NCI-H345 treated with DMSO at 0.1 percent for 48 hours (cell line): ENCODE data around the gene WWC2.
"Not testable (repeated sequence)": the region's sequence is repeated elsewhere in the genome, so short reads cannot be mapped to it uniquely, and the experiment has no call there.

Source experiments
- DNase-seq: peaks from one replicate; lab custom pipeline; 2025; ENCODE audit not compliant: unreplicated experiment; lab: John Stamatoyannopoulos, UW

WWC2 gene

DNA sequence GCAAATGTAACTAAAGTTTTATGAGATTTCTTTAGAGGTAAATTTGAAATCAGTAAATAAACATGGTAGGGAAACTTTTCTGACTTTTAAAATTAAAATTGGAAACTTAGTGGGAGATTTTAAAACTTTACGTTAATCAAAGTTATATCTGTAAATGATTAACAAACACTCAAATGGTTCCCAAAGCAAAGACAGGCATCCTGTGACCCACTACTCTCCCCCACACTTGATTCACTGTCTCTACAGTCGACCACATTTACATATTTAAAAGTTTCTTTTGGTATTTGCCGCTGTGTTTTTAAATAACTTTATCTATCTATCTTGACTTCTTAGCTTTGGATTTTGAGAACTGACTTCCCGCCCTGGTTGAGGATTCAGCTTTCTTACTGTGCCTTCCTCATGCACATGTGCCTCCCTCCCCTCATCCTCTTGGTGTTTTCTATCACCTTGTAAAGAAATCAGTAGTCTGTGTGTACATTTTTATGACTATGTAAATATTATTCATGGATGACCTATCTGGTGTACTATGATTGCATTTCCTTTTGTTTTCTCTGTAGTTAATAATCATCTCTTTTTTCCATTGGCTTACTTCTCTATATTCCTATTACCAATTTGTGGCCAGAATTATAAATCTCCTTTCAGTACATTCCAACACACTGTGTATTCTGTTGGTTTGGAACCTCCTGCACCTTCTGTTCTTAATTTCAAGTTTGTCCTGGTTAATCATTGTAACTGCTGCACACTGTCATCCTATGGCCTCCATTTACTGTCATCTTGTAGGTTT, 72.6 kb downstream of the WWC2 start:
- no peak for DNase-seq

DNA sequence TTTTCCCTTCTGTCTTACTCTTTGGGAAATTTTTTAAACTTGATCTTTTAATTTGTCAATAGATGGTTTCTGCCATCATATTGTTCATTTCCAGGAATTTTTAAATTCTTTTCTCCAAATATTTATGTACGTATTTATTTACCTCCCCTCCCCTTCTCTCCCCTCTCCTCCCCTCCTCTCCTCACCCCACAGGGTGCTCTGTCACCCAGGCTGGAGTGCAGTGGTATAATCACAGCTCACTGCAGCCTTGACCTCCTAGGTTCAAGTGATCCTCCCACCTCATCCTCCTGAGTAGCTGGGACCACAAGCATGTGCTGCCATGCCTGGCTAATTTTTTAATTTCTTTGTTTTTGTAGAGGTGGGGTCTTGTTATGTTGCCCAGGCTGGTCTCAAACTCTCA, 73.8 kb downstream of the WWC2 start:
- DNase-seq: no peak

DNA sequence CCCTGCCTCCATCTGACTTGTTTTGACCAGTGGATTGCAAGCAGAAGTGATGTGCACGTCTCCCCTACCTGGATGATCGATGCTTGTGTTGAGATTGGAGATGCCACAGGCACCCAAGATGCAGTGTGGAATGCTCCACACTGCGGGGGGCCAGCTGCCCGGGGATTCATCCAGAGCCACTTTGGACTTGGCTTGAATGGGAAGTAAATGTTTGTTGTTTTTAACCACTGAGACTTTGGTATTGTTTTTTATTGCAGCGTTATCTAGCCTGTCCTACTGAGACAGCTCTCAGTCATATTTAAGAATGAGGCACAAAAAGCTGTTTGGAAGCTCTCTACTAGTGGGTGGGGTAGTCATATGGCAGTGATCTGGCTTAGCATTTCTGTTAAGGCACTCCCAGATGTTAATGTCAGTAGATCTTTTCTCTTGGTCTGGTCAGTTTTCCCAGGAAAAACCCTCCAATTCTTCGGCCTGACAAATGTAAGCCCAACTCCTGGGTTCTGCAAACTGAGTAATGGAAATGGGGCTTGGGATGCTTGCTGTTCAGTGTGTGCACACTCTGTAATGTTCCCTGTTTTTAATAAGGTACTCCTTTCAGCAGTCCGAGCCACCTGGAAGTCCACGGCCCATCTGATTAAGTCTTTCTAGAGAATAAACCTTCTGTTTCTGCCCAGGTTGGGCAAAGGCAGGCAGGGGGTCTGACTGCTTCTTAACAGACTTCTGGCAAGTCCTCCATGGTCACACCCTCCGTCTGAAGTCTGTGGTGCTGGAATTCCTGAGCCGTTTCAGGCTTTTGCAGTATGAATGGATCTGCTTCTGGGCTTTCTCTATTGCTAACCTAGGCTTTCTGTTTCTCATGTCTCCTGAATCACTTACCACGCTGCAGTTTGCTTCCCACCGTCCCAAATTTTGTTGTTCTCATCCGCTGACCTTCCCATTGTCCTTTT, 74.8 kb downstream of the WWC2 start:
- no peak for DNase-seq

DNA sequence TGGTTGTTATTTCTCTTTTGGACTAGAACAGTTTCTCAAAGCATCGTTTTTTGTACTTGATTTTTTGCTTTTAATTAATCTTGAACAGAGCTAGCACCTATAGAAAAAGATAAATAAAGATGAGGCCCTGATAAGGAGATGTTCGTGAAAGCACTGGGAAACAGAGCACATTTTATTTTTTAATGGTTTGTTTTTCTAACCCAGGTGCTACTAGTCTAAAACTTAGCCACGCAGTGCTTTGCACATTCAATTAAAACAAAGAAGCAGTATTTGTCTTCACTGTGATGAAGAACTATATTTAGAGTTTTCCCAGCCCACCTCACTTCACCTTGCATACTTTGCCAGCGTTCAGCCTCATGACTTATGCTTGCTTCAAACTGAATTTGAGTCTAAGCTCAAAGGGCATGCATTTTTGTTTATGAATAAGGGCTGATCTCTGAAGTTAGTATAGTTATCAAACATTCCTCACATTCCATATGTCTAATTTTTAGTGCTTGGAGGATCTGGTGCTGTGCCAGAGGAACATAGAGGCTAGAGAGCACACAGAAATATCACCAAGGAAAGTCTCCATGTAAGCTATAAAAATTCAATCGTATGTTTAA, 76.7 kb downstream of the WWC2 start:
- no peak for DNase-seq

DNA sequence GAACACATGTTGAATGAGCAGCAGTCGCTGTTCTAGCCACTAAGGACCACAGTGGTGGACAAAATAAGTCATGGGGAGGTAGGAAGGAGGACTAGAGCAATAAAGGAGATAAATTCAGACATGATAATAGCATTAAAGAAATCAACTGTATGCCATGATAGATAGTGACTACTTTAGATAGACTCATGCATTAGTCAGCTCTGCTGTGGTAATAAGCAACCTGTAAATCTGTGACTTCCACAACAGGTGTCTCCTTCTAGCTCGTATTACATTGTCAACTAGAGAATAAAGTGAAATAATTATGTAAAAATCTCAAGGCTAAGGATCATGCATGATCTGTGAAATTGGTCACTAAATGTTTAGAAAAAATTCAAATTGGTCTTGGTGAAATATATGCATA, 77.9 kb downstream of the WWC2 start:
- no peak for DNase-seq

DNA sequence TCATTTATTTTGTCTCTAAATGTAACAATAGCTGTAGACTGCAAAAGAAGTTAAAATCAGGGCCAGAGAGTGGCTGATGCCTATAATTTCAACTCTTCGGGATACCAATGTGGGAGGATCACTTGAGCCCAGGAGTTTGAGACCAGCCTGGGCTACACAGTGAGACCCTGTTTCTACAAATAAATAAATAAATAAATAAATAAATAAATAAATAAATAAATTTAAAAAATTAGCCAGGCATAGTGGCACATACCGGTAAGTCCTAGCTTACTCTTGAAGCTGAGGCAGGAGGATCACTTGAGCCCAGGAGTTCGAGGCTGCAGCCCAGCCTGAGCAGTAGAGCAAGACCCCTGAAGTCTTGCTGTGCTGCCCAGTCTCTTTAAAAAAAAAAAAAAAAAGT, 79.1 kb downstream of the WWC2 start:
- DNase-seq: no peak

DNA sequence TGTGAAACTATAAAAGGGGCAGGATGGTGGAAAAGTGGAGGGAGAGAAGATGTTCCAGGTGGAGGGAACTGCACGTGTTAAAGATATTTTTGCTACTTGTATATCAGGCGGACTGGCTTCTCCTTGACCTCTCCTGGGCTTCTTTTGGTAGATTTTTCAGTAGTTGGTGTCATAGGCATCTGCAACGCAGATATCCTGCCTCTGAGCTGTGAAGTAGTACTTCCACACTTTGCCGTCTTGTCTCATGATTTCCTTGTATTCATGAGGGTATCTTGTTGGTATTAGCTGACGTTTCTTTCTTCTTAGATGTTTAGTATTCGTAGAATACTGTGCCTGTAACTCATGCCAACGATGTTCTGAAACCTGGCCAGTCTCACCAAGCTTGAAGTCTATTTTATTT, 81.0 kb downstream of the WWC2 start:
- DNase-seq: no peak

DNA sequence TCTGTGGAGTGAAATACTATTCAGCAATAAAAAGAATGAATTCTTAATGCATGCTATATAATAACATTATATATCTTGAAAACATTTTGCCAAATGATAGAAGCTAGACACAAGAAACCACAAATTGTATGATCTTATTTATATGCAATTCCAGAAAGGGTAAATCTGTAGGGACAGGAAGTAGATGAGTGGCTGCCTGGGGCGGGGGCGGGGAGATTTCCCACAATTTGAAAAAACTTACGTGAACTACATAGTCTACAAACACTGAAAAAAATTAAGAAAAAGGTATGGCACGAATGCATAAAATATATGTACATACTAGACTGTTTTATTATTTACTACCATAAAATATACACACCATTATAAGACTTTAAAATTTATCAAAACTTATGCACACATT, 81.6 kb downstream of the WWC2 start:
- DNase-seq: no peak

DNA sequence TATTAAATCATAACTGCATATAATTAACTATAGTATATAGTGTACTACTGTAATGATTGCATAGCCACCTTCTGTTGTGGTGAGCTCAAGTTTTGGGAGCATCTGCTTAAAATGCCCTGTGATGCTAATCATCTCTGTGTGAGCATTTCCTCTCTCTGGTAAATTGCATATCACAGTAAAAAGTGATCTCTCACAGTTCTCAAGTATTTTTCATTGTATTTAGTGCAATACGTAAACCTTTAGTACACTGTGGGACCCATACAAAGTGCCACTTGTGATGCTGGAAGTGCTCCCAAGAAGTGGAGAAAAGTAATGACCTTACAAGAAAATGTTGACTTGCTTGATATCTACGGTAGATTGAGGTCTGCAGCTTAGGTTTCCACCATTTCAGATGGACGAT, 82.0 kb downstream of the WWC2 start:
- DNase-seq: no peak

DNA sequence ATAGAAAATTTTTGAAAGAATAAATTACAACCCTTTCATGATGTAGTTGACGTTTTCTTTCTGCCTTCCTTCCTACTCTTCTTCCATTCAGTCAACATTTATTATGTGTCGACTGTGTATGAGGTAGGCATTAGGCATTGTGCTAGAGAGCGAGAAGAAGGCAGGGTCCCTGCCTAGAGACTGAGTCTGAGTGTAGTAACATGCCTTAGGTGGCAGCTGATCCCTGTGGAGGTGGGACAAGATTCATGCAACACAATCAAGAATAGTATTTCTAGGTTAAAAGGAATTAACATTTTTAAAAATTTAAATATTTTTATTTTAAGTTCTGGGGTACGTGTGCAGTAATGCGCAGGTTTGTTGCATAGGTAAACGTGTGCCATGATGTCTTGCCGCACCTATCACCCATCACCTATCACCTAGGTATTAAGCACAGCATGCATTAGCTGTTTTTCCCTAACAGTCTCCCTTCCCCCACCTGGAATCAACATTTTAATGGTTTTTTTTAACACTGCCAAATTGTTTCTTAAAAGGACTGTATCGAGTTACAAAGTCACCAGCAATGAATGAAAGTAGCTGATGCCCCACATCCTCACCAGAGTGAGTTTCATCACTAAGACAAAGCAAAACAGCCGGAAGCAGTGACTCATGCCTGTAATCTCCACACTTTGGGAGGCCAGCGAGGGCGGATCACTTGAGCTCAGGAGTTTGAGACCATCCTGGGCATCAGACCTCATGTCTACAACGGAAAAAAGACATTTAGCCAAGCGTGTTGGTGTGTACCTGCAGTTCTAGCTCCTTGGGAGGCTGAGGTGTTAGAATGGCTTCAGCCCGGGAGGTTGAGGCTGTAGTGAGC, 84.0 kb downstream of the WWC2 start:
- no peak for DNase-seq

DNA sequence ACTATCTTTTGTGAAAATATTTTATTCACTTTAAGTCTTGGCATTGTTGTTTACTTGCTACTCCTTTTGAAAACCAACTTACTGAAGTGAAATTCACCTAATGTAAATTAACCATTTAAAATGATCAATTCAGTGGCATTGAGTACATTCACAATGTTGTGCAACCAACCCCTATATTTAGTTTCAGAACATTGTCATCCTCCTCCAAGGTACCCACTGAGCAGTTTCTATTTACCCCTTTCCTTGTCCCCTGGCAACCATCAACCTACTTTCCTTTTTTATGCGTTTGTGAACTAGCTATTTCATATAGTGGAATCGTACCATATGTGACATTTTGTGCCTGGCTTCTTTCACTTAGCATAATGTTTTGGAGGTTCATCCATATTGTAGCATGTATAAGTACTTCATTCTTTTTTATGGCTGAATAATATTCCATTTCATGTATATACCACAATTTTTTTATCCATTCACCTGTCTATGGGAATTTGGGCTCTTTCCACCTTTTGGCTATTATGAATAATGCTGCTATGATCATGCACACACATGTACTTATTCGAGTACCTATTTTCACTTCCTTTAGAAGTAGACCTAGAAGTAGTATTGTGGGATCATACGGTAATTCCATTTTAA, 85.0 kb downstream of the WWC2 start:
- no peak for DNase-seq

DNA sequence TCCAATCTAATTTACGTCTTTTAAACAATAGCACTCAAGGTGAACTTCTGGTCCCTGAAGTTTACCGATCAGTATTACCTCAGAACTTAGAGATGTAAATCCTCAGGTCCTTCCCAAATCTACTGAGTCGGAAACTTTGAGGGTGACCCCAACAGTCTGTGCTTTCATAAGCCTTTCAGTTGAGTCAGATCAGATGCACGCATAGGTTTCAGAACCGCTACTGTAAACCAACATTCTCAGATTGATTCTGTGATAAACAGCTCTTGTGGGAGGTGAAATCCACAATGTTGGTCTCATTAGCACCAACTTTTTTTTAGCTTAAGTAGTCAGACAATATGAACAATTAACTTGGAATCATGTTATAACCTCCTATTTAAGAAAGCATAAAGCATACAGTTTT, 86.0 kb downstream of the WWC2 start:
- DNase-seq: no peak

DNA sequence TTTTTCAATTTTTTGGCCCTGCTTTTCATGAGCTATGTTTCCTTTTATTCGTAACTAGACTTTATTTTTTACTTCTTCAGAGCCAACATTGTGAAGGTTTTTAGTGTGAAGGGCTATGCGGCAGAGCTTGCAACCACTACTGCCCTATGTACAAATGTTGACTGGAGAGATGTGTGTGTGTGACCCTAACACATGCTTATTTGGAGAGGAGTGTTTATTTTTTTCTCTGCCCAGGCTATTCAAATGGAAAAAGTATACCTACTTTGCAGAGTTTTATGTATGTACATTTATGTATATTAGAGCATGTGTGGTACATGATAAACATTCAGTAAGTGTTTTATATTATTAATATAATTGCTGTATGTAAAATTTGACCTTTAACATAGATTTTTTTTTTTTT, 86.5 kb downstream of the WWC2 start:
- no peak for DNase-seq

DNA sequence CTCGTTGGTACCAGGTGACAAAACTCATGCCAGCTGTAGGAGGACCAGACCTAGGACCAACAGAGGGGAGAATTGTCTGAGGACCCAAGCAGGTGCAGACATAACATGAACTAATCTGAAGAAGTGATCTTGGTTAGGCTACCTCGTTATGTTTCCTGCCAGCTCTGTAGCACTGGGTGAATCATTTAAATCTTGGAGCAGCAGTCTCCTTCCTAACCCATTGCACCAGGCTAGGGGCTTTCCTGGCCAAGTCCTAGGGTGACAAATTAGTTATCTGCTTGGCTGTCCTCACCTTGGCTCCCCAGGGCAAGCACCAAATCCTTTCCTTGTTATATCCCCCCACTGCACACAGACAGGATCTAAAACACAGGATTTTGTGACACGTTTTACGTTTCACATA, 87.8 kb downstream of the WWC2 start:
- DNase-seq: no peak

DNA sequence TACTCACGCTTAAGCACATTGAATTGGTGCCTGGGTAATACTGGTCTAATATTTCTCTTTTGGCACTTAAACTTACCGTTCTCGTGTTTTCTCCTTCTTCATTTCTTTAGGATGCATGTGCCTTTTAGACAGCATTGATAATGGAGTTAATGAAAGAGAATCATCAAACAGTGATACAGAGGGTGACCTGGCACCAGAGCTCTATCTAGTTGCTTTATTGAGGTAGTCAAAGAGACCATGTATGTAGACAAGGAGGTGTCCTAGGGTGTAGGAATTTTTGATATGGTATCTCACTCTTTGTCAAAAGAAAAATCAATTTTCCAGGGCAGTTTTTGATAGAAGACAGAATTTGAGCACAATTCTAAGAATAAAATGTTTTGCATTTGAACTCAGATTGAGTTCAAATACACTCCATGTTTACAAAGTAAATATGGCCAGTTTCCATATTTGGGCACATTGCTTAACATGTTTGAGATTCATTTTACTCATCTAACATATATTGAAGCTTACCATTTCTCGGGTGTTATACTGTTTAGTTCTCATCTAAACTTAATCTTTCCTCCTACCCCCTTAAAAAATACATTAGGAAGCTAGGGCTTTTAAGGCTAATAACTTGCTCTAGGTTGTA, 92.0 kb downstream of the WWC2 start:
- no peak for DNase-seq

DNA sequence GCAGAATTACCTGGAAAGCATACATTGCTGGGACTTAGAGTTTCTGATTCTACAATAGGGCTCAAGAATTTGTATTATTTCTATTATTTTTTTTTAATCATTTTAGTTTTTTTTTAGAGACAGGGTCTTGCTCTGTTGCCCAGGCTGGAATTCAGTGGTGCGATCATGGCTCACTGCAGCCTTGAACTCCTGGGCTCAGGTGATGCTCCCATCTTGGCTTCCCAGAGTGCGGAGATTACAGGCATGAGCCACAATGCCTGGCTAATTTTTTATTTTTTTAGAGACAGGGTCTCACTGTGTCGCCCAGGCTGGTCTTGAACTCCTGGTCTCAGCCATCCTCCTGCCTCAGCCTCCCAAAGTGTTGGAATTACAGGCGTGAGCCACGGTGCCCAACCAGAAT, 92.6 kb downstream of the WWC2 start:
- no peak for DNase-seq

DNA sequence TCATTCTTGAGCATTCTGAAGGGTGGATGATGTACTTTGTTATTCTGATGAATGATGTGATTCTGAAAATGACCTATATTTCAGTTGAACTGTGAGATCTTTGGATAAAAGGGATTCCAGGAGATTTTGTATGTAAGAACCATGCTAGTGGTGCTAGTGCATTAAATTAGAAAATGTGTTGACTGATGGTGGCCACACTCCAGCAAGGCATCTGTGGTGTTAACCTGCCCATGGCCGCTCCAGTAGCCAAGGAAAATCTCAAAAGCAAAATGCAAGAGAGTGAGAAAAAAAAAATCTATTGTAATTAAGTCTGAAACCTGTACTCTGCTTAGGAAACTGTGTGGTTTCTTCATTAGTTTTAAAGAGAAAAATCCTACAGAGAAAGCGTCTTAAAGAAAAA, 93.5 kb downstream of the WWC2 start:
- no peak for DNase-seq

DNA sequence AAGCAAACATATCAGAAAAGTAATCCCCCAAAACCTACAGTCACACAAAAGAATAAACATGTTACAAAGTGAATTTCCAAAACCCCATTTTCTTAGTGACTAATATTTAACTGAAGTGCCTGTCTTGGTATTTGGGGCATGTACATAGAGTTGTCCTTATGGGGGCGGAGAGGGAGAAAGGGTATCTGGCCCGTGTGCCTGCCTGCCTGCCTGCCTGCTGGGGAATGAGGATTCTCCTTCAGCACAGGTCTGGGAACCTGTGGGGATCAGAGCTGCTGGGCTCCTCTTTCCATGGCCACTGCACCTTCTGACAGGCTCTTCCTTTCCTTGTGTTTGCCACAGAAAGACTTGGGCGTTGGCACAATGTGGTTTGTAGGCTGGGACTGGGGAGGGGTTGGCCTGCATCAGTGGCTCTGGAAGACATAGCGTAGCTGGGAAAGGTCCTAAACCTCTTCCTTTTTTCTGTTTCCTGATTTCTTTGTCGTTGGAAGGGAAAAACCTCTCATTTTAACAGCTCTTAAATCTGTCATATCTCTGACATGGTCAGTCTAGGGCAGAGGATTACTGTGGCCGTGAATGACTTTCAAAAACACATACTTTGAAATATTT, 94.8 kb downstream of the WWC2 start:
- not testable (repeated sequence) for DNase-seq

DNA sequence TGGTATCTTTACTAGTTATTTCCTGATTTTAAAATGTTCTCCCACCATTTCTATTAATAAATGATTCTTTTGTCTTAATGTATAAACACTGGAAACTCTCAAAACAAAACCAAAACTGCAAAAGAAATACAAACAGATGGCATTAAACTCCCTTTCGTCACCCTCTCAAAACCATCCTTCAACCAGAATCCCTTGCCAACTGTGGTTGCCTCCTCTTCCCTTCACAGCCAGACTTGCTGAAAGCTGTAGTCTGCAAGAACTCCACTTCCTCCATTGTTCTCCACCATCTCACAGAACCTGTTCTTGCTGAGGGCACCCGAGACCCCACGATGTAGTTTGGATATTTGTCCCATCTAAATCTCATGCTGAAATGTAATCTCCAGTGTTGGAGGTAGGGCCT, 96.5 kb downstream of the WWC2 start:
- DNase-seq: no peak

DNA sequence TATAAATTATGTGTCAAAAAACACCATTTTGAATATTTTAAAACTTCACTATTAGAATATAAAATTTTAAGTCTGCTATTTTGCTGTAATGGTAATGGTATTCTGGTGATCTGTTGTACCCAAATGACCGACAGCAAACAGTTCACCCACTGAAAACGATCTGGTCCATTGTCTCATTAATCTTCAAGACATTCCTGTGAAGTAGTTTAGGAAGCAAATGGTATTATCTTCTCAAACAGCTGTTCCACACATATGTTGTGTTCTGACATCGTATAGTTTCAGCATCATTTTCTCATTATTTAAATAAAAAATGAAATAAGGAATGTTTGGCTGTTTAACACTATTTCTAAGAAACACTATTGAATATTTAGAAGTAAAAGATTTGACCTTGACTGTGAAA, 98.1 kb downstream of the WWC2 start:
- no peak for DNase-seq
